Neutrophil (primary cell): ENCODE measurements around the gene LPP.

Experiments used
- H3K27ac ChIP-seq: fragments of 200-600 bp; sonication (generic); 2 replicates; pipeline ENCODE4 v1.5.1; 2016; ENCODE audit warnings: mild to moderate bottlenecking, moderate library complexity
- H3K27me3 ChIP-seq: fragments of 200-600 bp; sonication (generic); 2 replicates; pipeline ENCODE4 v1.6.0; 2016; ENCODE audit warnings: mild to moderate bottlenecking
- H3K36me3 ChIP-seq: fragments of 200-600 bp; sonication (generic); 2 replicates; pipeline ENCODE4 v1.5.1; 2017
- H3K4me1 ChIP-seq, 2 experiments: fragments of 200-600 bp in 1 of 2; sonication (generic) in 1 of 2; 1 replicate in 1 of 2; 2 replicates in 1 of 2; pipeline versions ENCODE4 v1.5.1 to v1.6.1; 2013 to 2016; ENCODE audit warnings: low read depth in 1 of 2, low read length in 1 of 2, mild to moderate bottlenecking in 1 of 2, moderate library complexity in 1 of 2; ENCODE audit not compliant: control insufficient read depth in 1 of 2, insufficient read depth in 1 of 2
- H3K4me3 ChIP-seq, 2 experiments: fragments of 200-600 bp in 1 of 2; sonication (generic) in 1 of 2; 1 replicate in 1 of 2; 2 replicates in 1 of 2; pipeline ENCODE4 v1.5.1; 2013 to 2016; ENCODE audit warnings: low read depth in 1 of 2, low read length in 1 of 2, mild to moderate bottlenecking in 1 of 2, moderate library complexity in 1 of 2
- H3K9me3 ChIP-seq: fragments of 200-600 bp; sonication (generic); 2 replicates; pipeline ENCODE4 v1.5.1; 2016
- CTCF ChIP-seq: fragments of 200-600 bp; sonication (generic); IDR thresholded peaks from 2 replicates; pipeline ENCODE4 v1.5.1; 2016; ENCODE audit warnings: antibody characterized with exemption

The LPP gene

DNA sequence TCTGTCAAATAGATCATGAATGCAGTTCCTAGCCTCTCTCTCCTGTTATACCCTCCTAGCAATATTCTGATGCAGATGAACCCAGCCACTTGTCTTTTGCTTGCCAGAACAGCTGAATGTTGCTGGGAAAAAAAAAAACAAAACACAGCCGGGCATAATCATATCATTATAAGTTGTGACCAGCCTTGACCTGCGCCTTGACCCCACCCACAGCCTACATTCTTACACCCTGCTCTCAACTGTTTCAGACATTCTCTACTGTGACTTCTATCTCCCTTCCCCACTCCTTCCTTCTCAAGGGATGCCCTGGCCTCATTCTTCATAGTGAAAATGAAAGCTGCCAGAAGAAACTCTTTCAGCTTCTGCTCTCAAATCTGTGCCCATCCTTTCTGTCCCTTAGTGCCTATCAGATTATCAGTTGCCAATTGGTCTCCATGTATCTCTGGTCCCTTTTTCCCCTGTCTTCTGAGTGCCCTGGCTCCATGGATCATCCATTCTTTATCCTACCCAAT lies 628.7 kb downstream of the LPP start:
- Histone ChIP-seq H3K27ac (no peak overlapping the region), H3K9me3 (no peaks in the 10 kb centered on the region), H3K4me3 (no peak overlapping the region), H3K4me1 (peaks cover 11 to 14% of the 10 kb centered on the region in 2 experiments), H3K36me3 (no peaks in the 10 kb centered on the region), H3K27me3 (no peaks in the 10 kb centered on the region)
- TF ChIP-seq CTCF: no peak

- H3K4me1 ChIP-seq: peaks cover 0 to 8% of the 10 kb centered on the region in 2 experiments
- TF ChIP-seq CTCF: no peak
- no peaks in the 10 kb centered on the region for H3K36me3 ChIP-seq
Observed at GRCh38 chr3:188786424-188786823, 632.5 kb downstream of the LPP start.

GRCh38 chr3:188788621-188789081 lies 634.7 kb downstream of the LPP start:
- Histone ChIP-seq H3K27ac (no peak overlapping the region), H3K36me3 (no peaks in the 10 kb centered on the region), H3K9me3 (no peaks in the 10 kb centered on the region), H3K27me3 (no peaks in the 10 kb centered on the region), H3K4me3 (no peak overlapping the region), H3K4me1 (peaks cover 0 to 8% of the 10 kb centered on the region in 2 experiments)
- no peak for TF ChIP-seq CTCF

More at GRCh38 chr3:188786424-188786823, 632.5 kb downstream of the LPP start:
- no peaks in the 10 kb centered on the region for H3K9me3 ChIP-seq
- H3K4me3 ChIP-seq: no peak overlapping the region
- H3K27ac ChIP-seq: no peak overlapping the region
- no peaks in the 10 kb centered on the region for H3K27me3 ChIP-seq

DNA sequence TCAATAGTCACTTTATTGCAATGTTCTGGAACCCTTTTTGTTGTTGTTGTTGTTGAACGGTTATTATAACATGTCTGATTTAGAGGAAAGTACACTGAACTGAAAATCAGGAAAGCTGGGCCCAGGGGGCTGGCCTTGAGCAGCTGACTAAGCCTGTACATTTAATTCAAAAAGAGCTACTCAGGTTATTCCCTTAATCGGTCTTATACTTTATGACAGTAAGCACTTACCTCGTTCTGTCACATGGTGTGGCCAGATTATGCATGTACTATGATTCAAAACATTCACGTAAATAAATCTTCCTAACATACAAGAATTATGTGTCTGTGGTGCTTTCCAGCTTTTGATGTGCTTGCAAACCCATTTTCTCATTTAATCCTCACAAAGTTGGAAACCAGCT lies 635.3 kb downstream of the LPP start:
- Histone ChIP-seq H3K9me3 (no peaks in the 10 kb centered on the region), H3K4me3 (no peak overlapping the region), H3K4me1 (peaks cover 0 to 8% of the 10 kb centered on the region in 2 experiments), H3K36me3 (no peaks in the 10 kb centered on the region), H3K27ac (no peak overlapping the region), H3K27me3 (no peaks in the 10 kb centered on the region)
- TF ChIP-seq CTCF: no peak

DNA sequence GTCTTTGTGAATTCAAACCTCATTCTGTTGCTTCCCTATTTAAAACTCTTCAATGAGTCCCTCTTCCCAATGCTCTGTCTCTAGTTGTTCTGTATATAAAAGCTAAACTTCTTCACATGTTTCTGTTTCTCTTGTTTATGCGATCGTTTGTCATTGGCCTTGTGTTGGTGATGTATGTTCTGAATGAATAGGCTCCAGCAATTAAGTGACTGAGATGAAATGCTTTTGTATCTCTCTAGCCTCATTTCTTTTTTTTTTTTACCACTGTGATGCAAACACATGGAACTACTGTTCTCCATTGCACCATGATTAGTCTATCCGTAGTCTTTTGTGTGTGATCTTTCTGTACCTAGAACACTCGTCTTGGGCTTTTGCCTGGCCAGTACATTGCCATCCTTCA lies 637.4 kb downstream of the LPP start:
- Histone ChIP-seq H3K27me3 (no peaks in the 10 kb centered on the region), H3K36me3 (no peaks in the 10 kb centered on the region), H3K27ac (no peak overlapping the region), H3K9me3 (no peaks in the 10 kb centered on the region), H3K4me3 (no peak overlapping the region), H3K4me1 (peaks cover 0 to 8% of the 10 kb centered on the region in 2 experiments)
- TF ChIP-seq CTCF: no peak
